Measurements from ENCODE around the gene FLNB. TPM values are rescaled to one million over a fixed set of nuclear protein-coding genes. Genes with fewer than 3 reads are reported as not detected.

Gene FLNB
- total RNA-seq, 1 experiment from 2014 or later = 309 TPM

DNA sequence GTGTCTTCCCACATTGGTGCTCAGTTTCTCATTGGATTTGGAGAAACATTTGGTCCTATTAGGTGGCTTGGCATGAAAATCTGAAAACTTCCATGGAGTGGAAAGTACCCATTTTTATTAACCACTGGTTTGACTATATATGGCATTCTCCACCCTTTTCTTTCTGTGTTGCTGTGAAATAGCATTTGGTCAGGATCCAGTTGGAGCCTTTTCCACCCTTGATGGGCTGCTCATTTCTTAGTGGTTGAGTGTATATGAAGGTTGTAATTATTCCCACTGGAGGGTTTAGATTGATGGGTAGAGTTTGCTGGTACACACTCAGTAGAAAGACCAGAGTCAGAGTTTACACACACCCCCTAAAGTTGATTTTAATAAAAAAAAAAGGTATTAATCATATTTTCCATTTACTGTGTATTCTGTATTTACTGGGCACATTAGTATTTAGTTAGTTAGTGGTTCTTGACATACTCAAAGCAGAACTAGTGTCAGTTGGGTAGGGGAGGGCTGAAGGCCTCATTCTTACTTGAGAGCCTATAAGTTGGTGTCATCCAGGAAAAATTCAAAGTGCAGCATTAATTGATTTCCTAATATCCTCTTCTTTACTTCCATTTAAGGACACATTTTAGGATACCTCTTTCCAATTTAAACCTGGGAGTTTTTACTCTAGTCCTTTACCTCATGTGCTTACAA, 69.5 kb downstream of the FLNB start:
- intact Hi-C loops (cut with micrococcal nuclease; ENCODE audit: unreplicated experiment) = no loop called here
- H3K4me1 ChIP-seq (ENCODE audit: control insufficient read depth, insufficient read depth, low read length) = peaks cover 32% of the 10 kb centered on the region
- TF ChIP-seq REST (IDR thresholded peaks at IDR 0.05; ENCODE audit: insufficient read depth in 1 of 2, low read depth in 2 of 2, low read length in 1 of 2) (no peak), TCF7L2 (IDR thresholded peaks at IDR 0.05; ENCODE audit: low read depth, low read length) (no peak), SIN3A (IDR thresholded peaks at IDR 0.05; ENCODE audit: borderline replicate concordance, insufficient read depth, low read depth, low read length) (no peak), POLR2AphosphoS5 (IDR thresholded peaks at IDR 0.05; ENCODE audit: low read depth, low read length) (no peak)
- TF ChIP-seq, protein P1, sequence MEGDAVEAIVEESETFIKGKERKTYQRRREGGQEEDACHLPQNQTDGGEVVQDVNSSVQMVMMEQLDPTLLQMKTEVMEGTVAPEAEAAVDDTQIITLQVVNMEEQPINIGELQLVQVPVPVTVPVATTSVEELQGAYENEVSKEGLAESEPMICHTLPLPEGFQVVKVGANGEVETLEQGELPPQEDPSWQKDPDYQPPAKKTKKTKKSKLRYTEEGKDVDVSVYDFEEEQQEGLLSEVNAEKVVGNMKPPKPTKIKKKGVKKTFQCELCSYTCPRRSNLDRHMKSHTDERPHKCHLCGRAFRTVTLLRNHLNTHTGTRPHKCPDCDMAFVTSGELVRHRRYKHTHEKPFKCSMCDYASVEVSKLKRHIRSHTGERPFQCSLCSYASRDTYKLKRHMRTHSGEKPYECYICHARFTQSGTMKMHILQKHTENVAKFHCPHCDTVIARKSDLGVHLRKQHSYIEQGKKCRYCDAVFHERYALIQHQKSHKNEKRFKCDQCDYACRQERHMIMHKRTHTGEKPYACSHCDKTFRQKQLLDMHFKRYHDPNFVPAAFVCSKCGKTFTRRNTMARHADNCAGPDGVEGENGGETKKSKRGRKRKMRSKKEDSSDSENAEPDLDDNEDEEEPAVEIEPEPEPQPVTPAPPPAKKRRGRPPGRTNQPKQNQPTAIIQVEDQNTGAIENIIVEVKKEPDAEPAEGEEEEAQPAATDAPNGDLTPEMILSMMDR (IDR thresholded peaks at IDR 0.05) = no peak
- DNase-seq (ENCODE audit: low read depth, low spot score) (no peak), ATAC-seq (no peak)
- no peaks in the 10 kb centered on the region for H3K27me3 ChIP-seq (ENCODE audit: control insufficient read depth, insufficient read depth, low read length)
- in situ Hi-C loops (cut with HindIII; ENCODE audit: low pct_unique_long_range_greater_than_20kb, low sequenced_read_pairs) = no loop called here
- H3K9me3 ChIP-seq (ENCODE audit: control insufficient read depth, insufficient read depth, low read depth, low read length) = no peaks in the 10 kb centered on the region
- peaks cover 20% of the 10 kb centered on the region for H3K36me3 ChIP-seq (ENCODE audit: control insufficient read depth, insufficient read depth, low read length)
- no TSS peak for BruUV-seq (replicated peaks)
- CTCF ChIA-PET = no interaction called here
- no peak overlapping the region for H3K4me3 ChIP-seq (ENCODE audit: low read depth in 2 of 2, low read length in 2 of 2)
- POLR2A ChIA-PET = no interaction called here
- H3K27ac ChIP-seq (ENCODE audit: low read length) = peak overlapping the region; percentile 34; the same call in 1 of the 2 replicates

- intact Hi-C loops (cut with micrococcal nuclease; ENCODE audit: unreplicated experiment) = no loop called here
- no peak overlapping the region for H3K4me3 ChIP-seq (ENCODE audit: low read depth in 2 of 2, low read length in 2 of 2)
- BruUV-seq (replicated peaks) = no TSS peak
- H3K4me1 ChIP-seq (ENCODE audit: control insufficient read depth, insufficient read depth, low read length) = peaks cover 24% of the 10 kb centered on the region
- no peaks in the 10 kb centered on the region for H3K9me3 ChIP-seq (ENCODE audit: control insufficient read depth, insufficient read depth, low read depth, low read length)
- ATAC-seq (no peak), DNase-seq (ENCODE audit: low read depth, low spot score) (no peak)
- H3K27me3 ChIP-seq (ENCODE audit: control insufficient read depth, insufficient read depth, low read length) = no peaks in the 10 kb centered on the region
- ChIA-PET POLR2A (no interaction called here), CTCF (interaction anchor here (0.7 kb wide), 1 partner anchor 129 kb away, joined by 3 read pairs; no protein-coding TSS in a partner anchor)
- H3K27ac ChIP-seq (ENCODE audit: low read length) = no peak overlapping the region
- in situ Hi-C loops (cut with HindIII; ENCODE audit: low pct_unique_long_range_greater_than_20kb, low sequenced_read_pairs) = no loop called here
- no peak for TF ChIP-seq POLR2AphosphoS5 (IDR thresholded peaks at IDR 0.05; ENCODE audit: low read depth, low read length)
- TF ChIP-seq, protein P1 (IDR thresholded peaks at IDR 0.05) = no peak
- TF ChIP-seq TCF7L2 (IDR thresholded peaks at IDR 0.05; ENCODE audit: low read depth, low read length) = no peak
- TF ChIP-seq SIN3A (IDR thresholded peaks at IDR 0.05; ENCODE audit: borderline replicate concordance, insufficient read depth, low read depth, low read length) = no peak
- TF ChIP-seq REST (IDR thresholded peaks at IDR 0.05; ENCODE audit: insufficient read depth in 1 of 2, low read depth in 2 of 2, low read length in 1 of 2) = no peak
- peaks cover 20% of the 10 kb centered on the region for H3K36me3 ChIP-seq (ENCODE audit: control insufficient read depth, insufficient read depth, low read length)
Observed at GRCh38 chr3:58078610-58079009, 70.4 kb downstream of the FLNB start.

Data from Panc1 (cell line).